ENCODE results near the gene GRB2. TPM values are rescaled to one million over a fixed set of nuclear protein-coding genes. Genes with fewer than 3 reads are reported as not detected.

Gene GRB2
- total RNA-seq, 2 experiments from 2014 or later = 244 to 308 TPM

DNA sequence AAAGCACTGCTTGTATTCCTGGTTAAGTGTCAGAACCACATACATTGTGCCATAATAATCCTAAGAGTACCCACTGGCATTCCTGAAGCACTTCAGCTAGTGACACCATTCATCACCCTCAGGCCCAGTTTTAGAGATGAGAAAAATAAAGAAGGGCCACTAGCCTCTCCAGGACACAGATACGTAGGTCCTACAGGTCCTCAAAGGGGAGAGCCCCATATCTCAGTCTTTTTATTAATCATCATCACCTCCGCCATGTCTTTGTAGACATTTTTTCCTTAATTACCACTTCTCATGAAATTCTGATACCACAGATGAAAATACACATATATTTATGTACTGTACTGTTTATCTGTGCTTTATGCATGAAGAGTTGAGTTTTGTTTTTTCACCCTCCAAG, 43.5 kb downstream of the GRB2 start:
- Histone ChIP-seq H3K4me1 (ENCODE audit: insufficient read depth, low read length, poor library complexity, severe bottlenecking) (peaks cover 77% of the 10 kb centered on the region), H3K27ac (ENCODE audit: low read depth, low read length, poor library complexity, severe bottlenecking) (peak overlapping the region; percentile 76), H3K79me2 (ENCODE audit: insufficient read depth, low read depth, low read length) (peaks cover 100% of the 10 kb centered on the region), H3K9me3 (ENCODE audit: low read length) (no peaks in the 10 kb centered on the region; the same call in 1 of the 2 replicates), H3K36me3 (ENCODE audit: insufficient read depth, low read length) (peaks cover 29% of the 10 kb centered on the region), H2AFZ (ENCODE audit: low read length) (no peak overlapping the region), H3K4me2 (ENCODE audit: low read length) (peak overlapping the region; percentile 79), H3K9me2 (ENCODE audit: insufficient read depth, low read length) (no peaks in the 10 kb centered on the region), H4K20me1 (ENCODE audit: insufficient read depth, low read length) (peaks cover 63% of the 10 kb centered on the region), H3K4me3 (ENCODE audit: low read depth, low read length, poor library complexity, severe bottlenecking) (peak overlapping the region; percentile 43)
- TSS peak; percentile 11 for BruUV-seq (replicated peaks)
- intact Hi-C loops (cut with micrococcal nuclease; ENCODE audit: unreplicated experiment) = no loop called here
- no peak for DNase-seq (ENCODE audit: low spot score)
- POLR2A ChIA-PET = interaction anchor here (0.6 to 5.0 kb wide), 7 partner anchors 10 to 112 kb away, joined by 4 to 29 read pairs (median 6); no protein-coding TSS in a partner anchor
- TF ChIP-seq EZH2phosphoT487 (IDR thresholded peaks at IDR 0.05; ENCODE audit: borderline replicate concordance, low read depth, low read length) = no peak
- TF ChIP-seq, protein P1, sequence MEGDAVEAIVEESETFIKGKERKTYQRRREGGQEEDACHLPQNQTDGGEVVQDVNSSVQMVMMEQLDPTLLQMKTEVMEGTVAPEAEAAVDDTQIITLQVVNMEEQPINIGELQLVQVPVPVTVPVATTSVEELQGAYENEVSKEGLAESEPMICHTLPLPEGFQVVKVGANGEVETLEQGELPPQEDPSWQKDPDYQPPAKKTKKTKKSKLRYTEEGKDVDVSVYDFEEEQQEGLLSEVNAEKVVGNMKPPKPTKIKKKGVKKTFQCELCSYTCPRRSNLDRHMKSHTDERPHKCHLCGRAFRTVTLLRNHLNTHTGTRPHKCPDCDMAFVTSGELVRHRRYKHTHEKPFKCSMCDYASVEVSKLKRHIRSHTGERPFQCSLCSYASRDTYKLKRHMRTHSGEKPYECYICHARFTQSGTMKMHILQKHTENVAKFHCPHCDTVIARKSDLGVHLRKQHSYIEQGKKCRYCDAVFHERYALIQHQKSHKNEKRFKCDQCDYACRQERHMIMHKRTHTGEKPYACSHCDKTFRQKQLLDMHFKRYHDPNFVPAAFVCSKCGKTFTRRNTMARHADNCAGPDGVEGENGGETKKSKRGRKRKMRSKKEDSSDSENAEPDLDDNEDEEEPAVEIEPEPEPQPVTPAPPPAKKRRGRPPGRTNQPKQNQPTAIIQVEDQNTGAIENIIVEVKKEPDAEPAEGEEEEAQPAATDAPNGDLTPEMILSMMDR (conservative IDR thresholded peaks at IDR 0.05; ENCODE audit: low read length) = no peak
- CTCF ChIA-PET (ENCODE audit: unreplicated experiment) = no interaction called here

DNA sequence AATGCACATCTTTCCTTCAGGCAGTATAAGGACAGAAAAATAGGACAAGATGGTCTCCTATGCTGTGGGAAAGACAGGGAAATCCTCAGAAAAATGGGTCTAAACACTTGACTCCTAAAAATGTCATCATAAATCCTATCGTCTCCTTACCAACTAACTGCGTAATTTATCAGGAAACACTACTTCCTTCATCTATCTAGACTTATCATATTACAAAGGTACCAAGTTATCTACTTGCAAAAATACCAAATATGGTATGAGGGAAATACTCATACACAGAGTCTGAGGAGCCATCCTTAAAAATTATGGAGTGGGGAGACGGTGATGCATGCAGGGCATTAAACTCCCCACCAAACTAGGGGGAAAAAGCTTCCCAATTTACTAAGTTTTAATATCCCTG, 44.1 kb downstream of the GRB2 start:
- H3K9me3 ChIP-seq (ENCODE audit: low read length) = no peaks in the 10 kb centered on the region; the same call in 1 of the 2 replicates
- no peak for DNase-seq (ENCODE audit: low spot score)
- POLR2A ChIA-PET = interaction anchor here (1.0 to 5.0 kb wide), 14 partner anchors 8 to 72 kb away, joined by 3 to 29 read pairs (median 6); partner anchors contain the start of genes GRB2 and SLC25A19
- H4K20me1 ChIP-seq (ENCODE audit: insufficient read depth, low read length) = peaks cover 62% of the 10 kb centered on the region
- no TSS peak for BruUV-seq (replicated peaks)
- peak overlapping the region; percentile 43 for H3K4me3 ChIP-seq (ENCODE audit: low read depth, low read length, poor library complexity, severe bottlenecking)
- peak overlapping the region; percentile 76 for H3K27ac ChIP-seq (ENCODE audit: low read depth, low read length, poor library complexity, severe bottlenecking)
- peaks cover 100% of the 10 kb centered on the region for H3K79me2 ChIP-seq (ENCODE audit: insufficient read depth, low read depth, low read length)
- H3K36me3 ChIP-seq (ENCODE audit: insufficient read depth, low read length) = peaks cover 32% of the 10 kb centered on the region
- H3K4me2 ChIP-seq (ENCODE audit: low read length) = peak overlapping the region; percentile 79
- peaks cover 70% of the 10 kb centered on the region for H3K4me1 ChIP-seq (ENCODE audit: insufficient read depth, low read length, poor library complexity, severe bottlenecking)
- no peak overlapping the region for H2AFZ ChIP-seq (ENCODE audit: low read length)
- CTCF ChIA-PET (ENCODE audit: unreplicated experiment) = interaction anchor here (1.0 kb wide), 1 partner anchor 17 kb away, joined by 3 read pairs; no protein-coding TSS in a partner anchor
- TF ChIP-seq EZH2phosphoT487 (IDR thresholded peaks at IDR 0.05; ENCODE audit: borderline replicate concordance, low read depth, low read length) = no peak
- TF ChIP-seq, protein P1 (conservative IDR thresholded peaks at IDR 0.05; ENCODE audit: low read length) = no peak
- intact Hi-C loops (cut with micrococcal nuclease; ENCODE audit: unreplicated experiment) = no loop called here
- H3K9me2 ChIP-seq (ENCODE audit: insufficient read depth, low read length) = no peaks in the 10 kb centered on the region

- POLR2A ChIA-PET = interaction anchor here (0.6 to 2.2 kb wide), 5 partner anchors 12 to 40 kb away, joined by 3 to 18 read pairs (median 3); no protein-coding TSS in a partner anchor
- peaks cover 5% of the 10 kb centered on the region for H3K9me3 ChIP-seq (ENCODE audit: low read length)
- no peaks in the 10 kb centered on the region for H3K9me2 ChIP-seq (ENCODE audit: insufficient read depth, low read length)
- H2AFZ ChIP-seq (ENCODE audit: low read length) = no peak overlapping the region
- BruUV-seq (replicated peaks) = TSS peak; percentile 6
- H3K4me3 ChIP-seq (ENCODE audit: low read depth, low read length, poor library complexity, severe bottlenecking) = no peak overlapping the region
- H3K4me2 ChIP-seq (ENCODE audit: low read length) = no peak overlapping the region
- H3K36me3 ChIP-seq (ENCODE audit: insufficient read depth, low read length) = peaks cover 62% of the 10 kb centered on the region
- H4K20me1 ChIP-seq (ENCODE audit: insufficient read depth, low read length) = peaks cover 16% of the 10 kb centered on the region; the same call in 1 of the 2 replicates
- peaks cover 98% of the 10 kb centered on the region for H3K79me2 ChIP-seq (ENCODE audit: insufficient read depth, low read depth, low read length)
- TF ChIP-seq, protein P1 (conservative IDR thresholded peaks at IDR 0.05; ENCODE audit: low read length) = no peak
- no peak for TF ChIP-seq EZH2phosphoT487 (IDR thresholded peaks at IDR 0.05; ENCODE audit: borderline replicate concordance, low read depth, low read length)
- intact Hi-C loops (cut with micrococcal nuclease; ENCODE audit: unreplicated experiment) = no loop called here
- CTCF ChIA-PET (ENCODE audit: unreplicated experiment) = no interaction called here
- no peak for DNase-seq (ENCODE audit: low spot score)
- H3K4me1 ChIP-seq (ENCODE audit: insufficient read depth, low read length, poor library complexity, severe bottlenecking) = peaks cover 40% of the 10 kb centered on the region
- H3K27ac ChIP-seq (ENCODE audit: low read depth, low read length, poor library complexity, severe bottlenecking) = no peak overlapping the region
These were observed 49.1 kb downstream of the GRB2 start for GRCh38 chr17:75356260-75356937.

Data from OCI-LY7 (cell line).